ENCODE measurements around the gene GJC1. TPM values are rescaled to one million over a fixed set of nuclear protein-coding genes. Genes with fewer than 3 reads are reported as not detected.
A peak's percentile ranks its signal among the peaks of the same experiment; 100 is the strongest.

Gene GJC1
- total RNA-seq, 1 donor from 2014 or later, result 57.1 TPM

DNA sequence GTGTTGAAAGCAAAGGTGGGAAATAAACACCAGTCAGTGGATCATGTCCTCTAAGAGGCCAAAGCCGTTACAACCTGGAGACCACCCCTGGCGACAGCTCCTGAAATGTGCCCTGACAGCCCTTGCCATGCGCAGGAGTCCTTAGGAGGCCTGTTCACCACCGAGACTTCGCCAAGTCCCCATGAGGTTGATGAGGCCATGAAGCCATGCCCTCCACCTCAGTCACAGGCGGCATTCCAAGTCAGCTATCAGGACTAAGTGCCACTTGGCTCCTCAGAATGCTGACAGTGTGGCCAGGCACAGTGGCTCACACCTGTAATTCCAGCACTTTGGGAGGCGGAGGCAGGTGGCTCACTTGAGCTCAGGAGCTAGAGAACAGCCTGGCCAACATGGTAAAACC lies 44.2 kb downstream of the GJC1 start:
- DNase-seq (ENCODE audit: low spot score in 2 of 2, unreplicated experiment in 2 of 2), result no peak
- Mint-ChIP-seq H3K9me3 (no peaks in the 10 kb centered on the region), H3K27me3 (ENCODE audit: low read depth) (peaks cover 7% of the 10 kb centered on the region), H3K4me1 (peaks cover 9% of the 10 kb centered on the region), H3K27ac (no peak overlapping the region), H3K36me3 (no peaks in the 10 kb centered on the region), H3K4me3 (no peak overlapping the region)
- TF ChIP-seq, protein P1, sequence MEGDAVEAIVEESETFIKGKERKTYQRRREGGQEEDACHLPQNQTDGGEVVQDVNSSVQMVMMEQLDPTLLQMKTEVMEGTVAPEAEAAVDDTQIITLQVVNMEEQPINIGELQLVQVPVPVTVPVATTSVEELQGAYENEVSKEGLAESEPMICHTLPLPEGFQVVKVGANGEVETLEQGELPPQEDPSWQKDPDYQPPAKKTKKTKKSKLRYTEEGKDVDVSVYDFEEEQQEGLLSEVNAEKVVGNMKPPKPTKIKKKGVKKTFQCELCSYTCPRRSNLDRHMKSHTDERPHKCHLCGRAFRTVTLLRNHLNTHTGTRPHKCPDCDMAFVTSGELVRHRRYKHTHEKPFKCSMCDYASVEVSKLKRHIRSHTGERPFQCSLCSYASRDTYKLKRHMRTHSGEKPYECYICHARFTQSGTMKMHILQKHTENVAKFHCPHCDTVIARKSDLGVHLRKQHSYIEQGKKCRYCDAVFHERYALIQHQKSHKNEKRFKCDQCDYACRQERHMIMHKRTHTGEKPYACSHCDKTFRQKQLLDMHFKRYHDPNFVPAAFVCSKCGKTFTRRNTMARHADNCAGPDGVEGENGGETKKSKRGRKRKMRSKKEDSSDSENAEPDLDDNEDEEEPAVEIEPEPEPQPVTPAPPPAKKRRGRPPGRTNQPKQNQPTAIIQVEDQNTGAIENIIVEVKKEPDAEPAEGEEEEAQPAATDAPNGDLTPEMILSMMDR (IDR thresholded peaks at IDR 0.05; ENCODE audit: unreplicated experiment), result no peak

DNA sequence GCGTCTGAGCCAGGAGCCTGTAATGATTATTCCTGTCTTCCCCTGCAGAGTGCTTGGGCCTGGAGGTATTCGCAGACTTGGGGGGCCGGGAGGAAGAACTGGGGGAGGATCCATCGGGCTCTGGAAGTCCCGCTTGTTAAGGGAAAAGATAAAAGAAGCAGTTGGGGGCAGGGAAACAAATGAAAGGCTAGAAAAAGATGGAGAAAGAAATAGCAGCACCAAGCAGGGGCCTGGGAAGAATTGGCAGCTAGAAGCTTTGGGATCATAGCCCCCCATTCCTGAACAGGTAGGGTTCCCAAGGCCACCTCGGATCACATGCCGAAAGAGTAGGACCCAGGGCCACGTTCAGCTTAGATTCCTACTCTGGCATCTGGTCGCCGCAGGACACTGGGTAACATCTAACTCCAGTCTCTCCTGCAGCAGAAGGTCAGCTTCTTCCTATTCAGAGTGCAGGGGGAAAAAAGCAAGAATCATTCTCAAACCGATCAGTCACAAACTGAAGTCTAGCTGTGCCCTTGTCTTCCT lies 47.7 kb downstream of the GJC1 start:
- H3K27me3 Mint-ChIP-seq (ENCODE audit: low read depth), result peaks cover 9% of the 10 kb centered on the region
- H3K36me3 Mint-ChIP-seq, result no peaks in the 10 kb centered on the region
- H3K9me3 Mint-ChIP-seq, result no peaks in the 10 kb centered on the region
- no peak overlapping the region for H3K4me3 Mint-ChIP-seq
- TF ChIP-seq, protein P1 (IDR thresholded peaks at IDR 0.05; ENCODE audit: unreplicated experiment), result no peak
- peaks cover 13% of the 10 kb centered on the region for H3K4me1 Mint-ChIP-seq
- peak overlapping the region; percentile 69 for H3K27ac Mint-ChIP-seq
- no peak for DNase-seq (ENCODE audit: low spot score in 2 of 2, unreplicated experiment in 2 of 2)

- Mint-ChIP-seq H3K27me3 (ENCODE audit: low read depth) (peaks cover 10% of the 10 kb centered on the region), H3K9me3 (no peaks in the 10 kb centered on the region), H3K4me1 (peaks cover 13% of the 10 kb centered on the region), H3K27ac (peak overlapping the region; percentile 69), H3K36me3 (no peaks in the 10 kb centered on the region), H3K4me3 (no peak overlapping the region)
- no peak for DNase-seq (ENCODE audit: low spot score in 2 of 2, unreplicated experiment in 2 of 2)
- TF ChIP-seq, protein P1 (IDR thresholded peaks at IDR 0.05; ENCODE audit: unreplicated experiment), result no peak
These were observed 48.3 kb downstream of the GJC1 start for GRCh38 chr17:44781551-44782325.

- no peak overlapping the region for H3K27ac Mint-ChIP-seq
- peaks cover 8% of the 10 kb centered on the region for H3K27me3 Mint-ChIP-seq (ENCODE audit: low read depth)
- DNase-seq (ENCODE audit: low spot score in 2 of 2, unreplicated experiment in 2 of 2), result no peak
- H3K4me3 Mint-ChIP-seq, result no peak overlapping the region
- peaks cover 13% of the 10 kb centered on the region for H3K4me1 Mint-ChIP-seq
- H3K36me3 Mint-ChIP-seq, result no peaks in the 10 kb centered on the region
- no peaks in the 10 kb centered on the region for H3K9me3 Mint-ChIP-seq
- TF ChIP-seq, protein P1 (IDR thresholded peaks at IDR 0.05; ENCODE audit: unreplicated experiment), result no peak
These were observed 49.1 kb downstream of the GJC1 start for GRCh38 chr17:44780845-44781480.

DNA sequence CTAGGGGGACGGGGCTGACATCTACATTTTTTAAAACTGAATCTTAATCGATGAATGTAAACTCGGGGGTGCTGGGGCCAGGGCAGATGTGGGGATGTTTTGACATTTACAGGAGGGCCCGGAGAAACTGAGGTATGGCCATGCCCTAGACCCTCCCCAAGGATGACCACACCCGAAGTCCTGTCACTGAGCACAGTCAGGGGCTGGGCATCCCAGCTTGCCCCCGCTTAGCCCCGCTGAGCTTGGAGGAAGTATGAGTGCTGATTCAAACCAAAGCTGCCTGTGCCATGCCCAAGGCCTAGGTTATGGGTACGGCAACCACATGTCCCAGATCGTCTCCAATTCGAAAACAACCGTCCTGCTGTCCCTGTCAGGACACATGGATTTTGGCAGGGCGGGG lies 49.9 kb downstream of the GJC1 start:
- no peaks in the 10 kb centered on the region for H3K9me3 Mint-ChIP-seq
- DNase-seq (ENCODE audit: low spot score in 2 of 2, unreplicated experiment in 2 of 2), result no peak
- H3K4me3 Mint-ChIP-seq, result no peak overlapping the region
- TF ChIP-seq, protein P1 (IDR thresholded peaks at IDR 0.05; ENCODE audit: unreplicated experiment), result no peak
- no peaks in the 10 kb centered on the region for H3K36me3 Mint-ChIP-seq
- H3K4me1 Mint-ChIP-seq, result peaks cover 13% of the 10 kb centered on the region
- H3K27ac Mint-ChIP-seq, result no peak overlapping the region
- peaks cover 8% of the 10 kb centered on the region for H3K27me3 Mint-ChIP-seq (ENCODE audit: low read depth)
